Jurkat, Clone E6-1 (cell line): ENCODE data around the gene RNF220.

Experiments
- DNase-seq: peaks from one replicate; pipeline ENCODE4 v3.0.0-alpha.2; 2011; ENCODE audit warnings: low read depth, low spot score
- H3K4me3 ChIP-seq: 2 replicates; pipeline ENCODE4 v1.5.1; 2011; ENCODE audit warnings: mild to moderate bottlenecking, low read length, control low read depth, moderate library complexity

The RNF220 gene

GRCh38 chr1:44592208-44593145 is 187.4 kb downstream of the RNF220 start:
- DNase-seq: no peak
- H3K4me3 ChIP-seq: no peak overlapping the region

GRCh38 chr1:44594353-44594752 is 189.3 kb downstream of the RNF220 start:
- DNase-seq: no peak
- H3K4me3 ChIP-seq: no peak overlapping the region

GRCh38 chr1:44594871-44595735 is 190.0 kb downstream of the RNF220 start:
- no peak overlapping the region for H3K4me3 ChIP-seq
- peak; percentile 10 for DNase-seq

GRCh38 chr1:44596511-44596910 is 191.5 kb downstream of the RNF220 start:
- no peak for DNase-seq

GRCh38 chr1:44598167-44598566 is 193.1 kb downstream of the RNF220 start:
- DNase-seq: no peak
- no peak overlapping the region for H3K4me3 ChIP-seq

More at GRCh38 chr1:44596511-44596910, 191.5 kb downstream of the RNF220 start:
- no peak overlapping the region for H3K4me3 ChIP-seq

- H3K4me3 ChIP-seq: no peak overlapping the region
- no peak for DNase-seq
Observed at GRCh38 chr1:44602634-44603628, 197.9 kb downstream of the RNF220 start.

GRCh38 chr1:44603718-44604117 is 198.7 kb downstream of the RNF220 start:
- DNase-seq: no peak

GRCh38 chr1:44604157-44604955 is 199.3 kb downstream of the RNF220 start:
- DNase-seq: no peak
- no peak overlapping the region for H3K4me3 ChIP-seq

More at GRCh38 chr1:44603718-44604117, 198.7 kb downstream of the RNF220 start:
- no peak overlapping the region for H3K4me3 ChIP-seq

- no peak for DNase-seq
- H3K4me3 ChIP-seq: no peak overlapping the region
Observed at GRCh38 chr1:44605914-44606615, 201.0 kb downstream of the RNF220 start.

GRCh38 chr1:44606701-44607281 is 201.7 kb downstream of the RNF220 start:
- no peak overlapping the region for H3K4me3 ChIP-seq
- no peak for DNase-seq

- no peak for DNase-seq
- H3K4me3 ChIP-seq: no peak overlapping the region
Observed at GRCh38 chr1:44608141-44608540, 203.1 kb downstream of the RNF220 start.

GRCh38 chr1:44609412-44609767 is 204.3 kb downstream of the RNF220 start:
- no peak for DNase-seq
- no peak overlapping the region for H3K4me3 ChIP-seq

GRCh38 chr1:44609768-44610526 is 204.9 kb downstream of the RNF220 start:
- no peak for DNase-seq
- H3K4me3 ChIP-seq: no peak overlapping the region

- H3K4me3 ChIP-seq: no peak overlapping the region
- no peak for DNase-seq
Observed at GRCh38 chr1:44610527-44611148, 205.6 kb downstream of the RNF220 start.

- no peak for DNase-seq
Observed at GRCh38 chr1:44611419-44611818, 206.4 kb downstream of the RNF220 start.

GRCh38 chr1:44611866-44612265 is 206.8 kb downstream of the RNF220 start:
- DNase-seq: no peak
- H3K4me3 ChIP-seq: no peak overlapping the region

More at GRCh38 chr1:44611419-44611818, 206.4 kb downstream of the RNF220 start:
- H3K4me3 ChIP-seq: no peak overlapping the region
